ENCODE measurements around the gene AADACL4. TPM values are rescaled to one million over a fixed set of nuclear protein-coding genes. Genes with fewer than 3 reads are reported as not detected.

Gene AADACL4
- total and polyA plus RNA-seq, 9 of the 15 experiments (the other 6 are each of a cell fraction or from before 2014, with no cell fraction given): not detected

- Histone ChIP-seq H3K27ac (ENCODE audit: extremely low read depth, low read depth, low read length) (no peak overlapping the region), H3K9me1 (ENCODE audit: control insufficient read depth, insufficient read depth, low read length) (no peaks in the 10 kb centered on the region), H4K20me1 (replicated peaks; ENCODE audit: control insufficient read depth, insufficient read depth, low read length) (no peaks in the 10 kb centered on the region), H3K4me2 (ENCODE audit: insufficient read depth, low read length) (no peak overlapping the region), H3K36me3 (ENCODE audit: control insufficient read depth, insufficient read depth, low read length) (no peaks in the 10 kb centered on the region), H3K4me3 (no peak overlapping the region), H3K9ac (ENCODE audit: insufficient read depth in 1 of 2, low read depth in 2 of 2, low read length in 2 of 2) (no peak overlapping the region), H3K4me1 (replicated peaks in 1 of 2; ENCODE audit: control insufficient read depth in 2 of 2, insufficient read depth in 2 of 2, low read length in 2 of 2) (no peaks in the 10 kb centered on the region), H3K27me3 (ENCODE audit: control insufficient read depth in 2 of 2, insufficient read depth in 2 of 2, low read length in 2 of 2) (peaks cover 10 to 15% of the 10 kb centered on the region in 2 experiments), H2AFZ (ENCODE audit: low read depth, low read length) (no peak overlapping the region), H3K79me2 (ENCODE audit: control insufficient read depth, insufficient read depth, low read length) (no peaks in the 10 kb centered on the region), H3K9me3 (replicated peaks; ENCODE audit: control insufficient read depth, insufficient read depth, low read depth, low read length) (no peaks in the 10 kb centered on the region)
- in situ Hi-C loops (cut with MboI): no loop called here
- 1% methylated on average over 3 of the region's 3 CpGs for WGBS (ENCODE audit: insufficient coverage, low coverage, missing lambda C conversion rate)
- ATAC-seq (no peak), FAIRE-seq (no peak), DNase-seq (ENCODE audit: extremely low read depth in 1 of 4, low spot score in 3 of 4) (no peak)
- intact Hi-C loops (cut with micrococcal nuclease): no loop called here
- TF ChIP-seq ZNF232 (CRISPR knock-in tag; IDR thresholded peaks at IDR 0.05) (no peak), ZNF395 (CRISPR knock-in tag; IDR thresholded peaks at IDR 0.05) (no peak), CEBPB (tag; IDR thresholded peaks at IDR 0.05) (no peak), ZNF431 (CRISPR knock-in tag; IDR thresholded peaks at IDR 0.05) (no peak), NRF1 (conservative IDR thresholded peaks at IDR 0.05 in 1 of 2, IDR thresholded peaks at IDR 0.05 in 1 of 2) (no peak), FOXP1 (CRISPR knock-in tag; IDR thresholded peaks at IDR 0.05) (no peak), ZNF140 (CRISPR knock-in tag; IDR thresholded peaks at IDR 0.05) (no peak)
- ChIA-PET CTCF (ENCODE audit: low intra/inter-chr PET ratio) (interaction anchor here (0.6 kb wide), 1 partner anchor 49 kb away, joined by 3 read pairs; no protein-coding TSS in a partner anchor), POLR2A (no interaction called here)
- BruUV-seq (replicated peaks): no TSS peak
These were observed 53.5 kb downstream of the AADACL4 start for GRCh38 chr1:12697397-12697796.

All from K562 (cell line).